ENCODE data around the gene ADNP. TPM values are rescaled to one million over a fixed set of nuclear protein-coding genes. Genes with fewer than 3 reads are reported as not detected.

Gene ADNP
- total and polyA plus RNA-seq, 5 donors = 16.3 to 44.1 (median 37.7) TPM

- no peak for ATAC-seq
- DNase-seq = no peak
- H3K4me1 ChIP-seq (ENCODE audit: control insufficient read depth, insufficient read depth, low read length) = peaks cover 7% of the 10 kb centered on the region
- 61% methylated on average over 1 of the region's 1 CpG for WGBS
- H3K27ac ChIP-seq (ENCODE audit: low read length) = no peak overlapping the region
- no peaks in the 10 kb centered on the region for H3K9me3 ChIP-seq (ENCODE audit: control insufficient read depth, low read length)
- H3K4me3 ChIP-seq (ENCODE audit: low read length) = no peak overlapping the region
- no peaks in the 10 kb centered on the region for H3K27me3 ChIP-seq (ENCODE audit: control insufficient read depth, insufficient read depth)
- intact Hi-C loops (cut with DNase I) = loop anchor here in 1 of 4 donors (5.0 kb wide), 1 partner anchor 140 kb away; no protein-coding TSS in a partner anchor
These were observed 1.5 kb upstream of the ADNP start for GRCh38 chr20:50932691-50933280.

GRCh38 chr20:50932016-50932485, 814 bp upstream of the ADNP start:
- DNase-seq (no peak), ATAC-seq (no peak)
- H3K27me3 ChIP-seq (ENCODE audit: control insufficient read depth, insufficient read depth) = no peaks in the 10 kb centered on the region
- no peaks in the 10 kb centered on the region for H3K9me3 ChIP-seq (ENCODE audit: control insufficient read depth, low read length)
- peak overlapping the region; percentile 99 for H3K4me3 ChIP-seq (ENCODE audit: low read length)
- peak overlapping the region; percentile 99 for H3K27ac ChIP-seq (ENCODE audit: low read length)
- 40% methylated on average over 6 of the region's 6 CpGs for WGBS
- intact Hi-C loops (cut with DNase I) = loop anchor here in 1 of 4 donors (5.0 kb wide), 1 partner anchor 140 kb away; no protein-coding TSS in a partner anchor
- H3K4me1 ChIP-seq (ENCODE audit: control insufficient read depth, insufficient read depth, low read length) = peaks cover 7% of the 10 kb centered on the region

- Histone ChIP-seq H3K4me1 (ENCODE audit: control insufficient read depth, insufficient read depth, low read length) (peaks cover 7% of the 10 kb centered on the region), H3K27me3 (ENCODE audit: control insufficient read depth, insufficient read depth) (no peaks in the 10 kb centered on the region), H3K9me3 (ENCODE audit: control insufficient read depth, low read length) (no peaks in the 10 kb centered on the region), H3K4me3 (ENCODE audit: low read length) (peak overlapping the region; percentile 99), H3K27ac (ENCODE audit: low read length) (peak overlapping the region; percentile 99)
- intact Hi-C loops (cut with DNase I) = loop anchor here in 1 of 4 donors (5.0 kb wide), 1 partner anchor 139 kb away; no protein-coding TSS in a partner anchor
- ATAC-seq (peak; percentile 43 to 54), DNase-seq (no peak)
- WGBS = under 1% methylated on average over 42 of the region's 45 CpGs
These were observed 296 bp downstream of the ADNP start for GRCh38 chr20:50930976-50931305.

- DNase-seq (peak; percentile 31 to 77 (median 74)), ATAC-seq (peak; percentile 4 to 15)
- WGBS = under 1% methylated on average over 79 of the region's 79 CpGs
- no peaks in the 10 kb centered on the region for H3K9me3 ChIP-seq (ENCODE audit: control insufficient read depth, low read length)
- H3K27ac ChIP-seq (ENCODE audit: low read length) = peak overlapping the region; percentile 99
- peak overlapping the region; percentile 99 for H3K4me3 ChIP-seq (ENCODE audit: low read length)
- intact Hi-C loops (cut with DNase I) = loop anchor here in 1 of 4 donors (5.0 kb wide), 1 partner anchor 138 kb away; no protein-coding TSS in a partner anchor
- H3K4me1 ChIP-seq (ENCODE audit: control insufficient read depth, insufficient read depth, low read length) = peaks cover 7% of the 10 kb centered on the region
- no peaks in the 10 kb centered on the region for H3K27me3 ChIP-seq (ENCODE audit: control insufficient read depth, insufficient read depth)
These were observed 880 bp downstream of the ADNP start for GRCh38 chr20:50930139-50930975.

- H3K4me3 ChIP-seq (ENCODE audit: low read length) = peak overlapping the region; percentile 99
- intact Hi-C loops (cut with DNase I) = loop anchor here in 3 of 4 donors (5.0 to 10.0 kb wide), 3 partner anchors 115 to 137 kb away; partner anchors contain the start of gene BCAS4 (in 1 of the 3)
- DNase-seq = peak; percentile 88 to 93 (median 90)
- no peaks in the 10 kb centered on the region for H3K27me3 ChIP-seq (ENCODE audit: control insufficient read depth, insufficient read depth)
- peak; percentile 57 to 71 for ATAC-seq
- no peaks in the 10 kb centered on the region for H3K9me3 ChIP-seq (ENCODE audit: control insufficient read depth, low read length)
- H3K4me1 ChIP-seq (ENCODE audit: control insufficient read depth, insufficient read depth, low read length) = peaks cover 7% of the 10 kb centered on the region
- WGBS = 11% methylated on average over 13 of the region's 13 CpGs
- peak overlapping the region; percentile 72 for H3K27ac ChIP-seq (ENCODE audit: low read length)
These were observed 1.7 kb downstream of the ADNP start for GRCh38 chr20:50929299-50930138.

GRCh38 chr20:50928469-50928868, 2.8 kb downstream of the ADNP start:
- no peak for ATAC-seq

GRCh38 chr20:50926530-50926929, 4.7 kb downstream of the ADNP start:
- intact Hi-C loops (cut with DNase I) = loop anchor here in 2 of 4 donors (10.0 kb wide), 2 partner anchors 112 to 132 kb away; partner anchors contain the start of gene BCAS4 (in 1 of the 2)
- DNase-seq (no peak), ATAC-seq (no peak)
- Histone ChIP-seq H3K4me1 (ENCODE audit: control insufficient read depth, insufficient read depth, low read length) (peaks cover 9% of the 10 kb centered on the region), H3K9me3 (ENCODE audit: control insufficient read depth, low read length) (no peaks in the 10 kb centered on the region), H3K4me3 (ENCODE audit: low read length) (no peak overlapping the region), H3K27me3 (ENCODE audit: control insufficient read depth, insufficient read depth) (no peaks in the 10 kb centered on the region), H3K27ac (ENCODE audit: low read length) (no peak overlapping the region)
- WGBS = 29% methylated on average over 1 of the region's 1 CpG

More at GRCh38 chr20:50928469-50928868, 2.8 kb downstream of the ADNP start:
- Histone ChIP-seq H3K27ac (ENCODE audit: low read length) (no peak overlapping the region), H3K27me3 (ENCODE audit: control insufficient read depth, insufficient read depth) (no peaks in the 10 kb centered on the region), H3K9me3 (ENCODE audit: control insufficient read depth, low read length) (no peaks in the 10 kb centered on the region), H3K4me3 (ENCODE audit: low read length) (no peak overlapping the region), H3K4me1 (ENCODE audit: control insufficient read depth, insufficient read depth, low read length) (peaks cover 9% of the 10 kb centered on the region)
- intact Hi-C loops (cut with DNase I) = loop anchor here in 2 of 4 donors (10.0 kb wide), 2 partner anchors 114 to 134 kb away; partner anchors contain the start of gene BCAS4 (in 1 of the 2)
- WGBS = 66% methylated on average over 5 of the region's 5 CpGs
- DNase-seq = no peak

- Histone ChIP-seq H3K27ac (ENCODE audit: low read length) (no peak overlapping the region), H3K27me3 (ENCODE audit: control insufficient read depth, insufficient read depth) (no peaks in the 10 kb centered on the region), H3K9me3 (ENCODE audit: control insufficient read depth, low read length) (no peaks in the 10 kb centered on the region), H3K4me3 (ENCODE audit: low read length) (no peak overlapping the region), H3K4me1 (ENCODE audit: control insufficient read depth, insufficient read depth, low read length) (peaks cover 9% of the 10 kb centered on the region)
- intact Hi-C loops (cut with DNase I) = loop anchor here in 3 of 4 donors (5.0 to 10.0 kb wide), 3 partner anchors 110 to 132 kb away; partner anchors contain the start of gene BCAS4 (in 1 of the 3)
- no peak for ATAC-seq
- WGBS = 57% methylated on average over 2 of the region's 2 CpGs
- DNase-seq = no peak
These were observed 6.8 kb downstream of the ADNP start for GRCh38 chr20:50924261-50924920.

GRCh38 chr20:50921803-50922501, 9.3 kb downstream of the ADNP start:
- Histone ChIP-seq H3K9me3 (ENCODE audit: control insufficient read depth, low read length) (no peaks in the 10 kb centered on the region), H3K4me1 (ENCODE audit: control insufficient read depth, insufficient read depth, low read length) (peaks cover 6% of the 10 kb centered on the region), H3K4me3 (ENCODE audit: low read length) (no peak overlapping the region), H3K27ac (ENCODE audit: low read length) (no peak overlapping the region), H3K27me3 (ENCODE audit: control insufficient read depth, insufficient read depth) (no peaks in the 10 kb centered on the region)
- WGBS = 75% methylated on average over 8 of the region's 8 CpGs
- intact Hi-C loops (cut with DNase I) = loop anchor here in 3 of 4 donors (5.0 to 10.0 kb wide), 3 partner anchors 107 to 130 kb away; partner anchors contain the start of gene BCAS4 (in 1 of the 3)
- DNase-seq = no peak
- no peak for ATAC-seq

Measured in right cardiac atrium (tissue), 5 donors.